Large intestine (tissue), 3 donors: ENCODE results near the gene RETNLB. TPM values are rescaled to one million over a fixed set of nuclear protein-coding genes. Genes with fewer than 3 reads are reported as not detected.

Source experiments
- DNase-seq, 2 donors: peaks; one replicate each; pipeline versions ENCODE4 v3.0.0 to v3.0.0-alpha.2; 2013
- H3K27ac ChIP-seq: one replicate; pipeline ENCODE4 v1.5.1; 2013; ENCODE audit warnings: low read length
- H3K27me3 ChIP-seq: 2 replicates; pipeline ENCODE4 v1.6.1; 2013; ENCODE audit warnings: low read length; ENCODE audit not compliant: control insufficient read depth, insufficient read depth
- H3K36me3 ChIP-seq: 2 replicates; pipeline ENCODE4 v1.6.1; 2013; ENCODE audit warnings: low read length; ENCODE audit not compliant: control insufficient read depth, insufficient read depth
- H3K4me1 ChIP-seq: one replicate; pipeline ENCODE4 v1.6.1; 2013; ENCODE audit warnings: low read length; ENCODE audit not compliant: control insufficient read depth, insufficient read depth
- H3K4me3 ChIP-seq: one replicate; pipeline ENCODE4 v1.5.1; 2013; ENCODE audit warnings: low read length
- H3K9me3 ChIP-seq: one replicate; pipeline ENCODE4 v1.6.1; 2013; ENCODE audit warnings: mild to moderate bottlenecking, low read depth, low read length, moderate library complexity; ENCODE audit not compliant: control insufficient read depth
- WGBS: methylation state at CpG from one replicate; pipeline ENCODE4 v1.1.5; 2013; ENCODE audit warnings: low lambda C conversion rate; ENCODE audit not compliant: insufficient coverage; 5-methylcytosine and 5-hydroxymethylcytosine counted together
- polyA plus RNA-seq: library from polyadenylated mRNA; unstranded; fragments of 120-200 nt; gene quantifications from one replicate; pipeline ENCODE4 v1.2.1, GENCODE V29; 2013

The RETNLB gene
- polyA plus RNA-seq, 1 donor = not detected

- Histone ChIP-seq H3K36me3 (no peaks in the 10 kb centered on the region), H3K27me3 (no peaks in the 10 kb centered on the region), H3K4me1 (no peaks in the 10 kb centered on the region), H3K4me3 (no peak overlapping the region), H3K9me3 (peaks cover 3% of the 10 kb centered on the region), H3K27ac (no peak overlapping the region)
- DNase-seq = no peak
- no CpG with 5 or more reads among the region's 1 CpG for WGBS
Observed at GRCh38 chr3:108742929-108743328, 14.3 kb downstream of the RETNLB start.

- Histone ChIP-seq H3K27me3 (no peaks in the 10 kb centered on the region), H3K9me3 (no peaks in the 10 kb centered on the region), H3K4me1 (peaks cover 2% of the 10 kb centered on the region), H3K36me3 (no peaks in the 10 kb centered on the region), H3K4me3 (no peak overlapping the region), H3K27ac (no peak overlapping the region)
- no peak for DNase-seq
- no CpG with 5 or more reads among the region's 6 CpGs for WGBS
Observed at GRCh38 chr3:108736821-108737220, 20.4 kb downstream of the RETNLB start.

- H3K9me3 ChIP-seq = no peaks in the 10 kb centered on the region
- H3K4me1 ChIP-seq = no peaks in the 10 kb centered on the region
- H3K27me3 ChIP-seq = no peaks in the 10 kb centered on the region
- no peak for DNase-seq
- WGBS = no CpG with 5 or more reads among the region's 1 CpG
- no peak overlapping the region for H3K27ac ChIP-seq
- no peaks in the 10 kb centered on the region for H3K36me3 ChIP-seq
- H3K4me3 ChIP-seq = no peak overlapping the region
Observed at GRCh38 chr3:108728934-108729333, 28.3 kb downstream of the RETNLB start.

- DNase-seq = no peak
- Histone ChIP-seq H3K9me3 (no peaks in the 10 kb centered on the region), H3K27ac (no peak overlapping the region), H3K27me3 (no peaks in the 10 kb centered on the region), H3K4me1 (no peaks in the 10 kb centered on the region), H3K4me3 (no peak overlapping the region), H3K36me3 (no peaks in the 10 kb centered on the region)
Observed at GRCh38 chr3:108728105-108728504, 29.1 kb downstream of the RETNLB start.

- no peak overlapping the region for H3K4me3 ChIP-seq
- no peaks in the 10 kb centered on the region for H3K27me3 ChIP-seq
- no peak for DNase-seq
- H3K9me3 ChIP-seq = no peaks in the 10 kb centered on the region
- 69% methylated on average over 2 of the region's 4 CpGs for WGBS
- H3K36me3 ChIP-seq = no peaks in the 10 kb centered on the region
- H3K4me1 ChIP-seq = no peaks in the 10 kb centered on the region
- no peak overlapping the region for H3K27ac ChIP-seq
Observed at GRCh38 chr3:108724101-108724500, 33.1 kb downstream of the RETNLB start.

GRCh38 chr3:108722724-108723123 lies 34.5 kb downstream of the RETNLB start:
- no peaks in the 10 kb centered on the region for H3K4me1 ChIP-seq
- no peaks in the 10 kb centered on the region for H3K36me3 ChIP-seq
- no peak for DNase-seq
- no peak overlapping the region for H3K27ac ChIP-seq
- no peaks in the 10 kb centered on the region for H3K9me3 ChIP-seq
- WGBS = no CpG with 5 or more reads among the region's 1 CpG
- no peaks in the 10 kb centered on the region for H3K27me3 ChIP-seq
- no peak overlapping the region for H3K4me3 ChIP-seq

- Histone ChIP-seq H3K27ac (no peak overlapping the region), H3K4me1 (no peaks in the 10 kb centered on the region), H3K36me3 (no peaks in the 10 kb centered on the region), H3K9me3 (no peaks in the 10 kb centered on the region), H3K27me3 (no peaks in the 10 kb centered on the region), H3K4me3 (no peak overlapping the region)
- no CpG with 5 or more reads among the region's 2 CpGs for WGBS
- no peak for DNase-seq
Observed at GRCh38 chr3:108719178-108719806, 37.9 kb downstream of the RETNLB start.

GRCh38 chr3:108718454-108718853 lies 38.8 kb downstream of the RETNLB start:
- 20% methylated on average over 1 of the region's 2 CpGs for WGBS
- Histone ChIP-seq H3K9me3 (no peaks in the 10 kb centered on the region), H3K27ac (no peak overlapping the region), H3K36me3 (no peaks in the 10 kb centered on the region), H3K27me3 (no peaks in the 10 kb centered on the region), H3K4me1 (no peaks in the 10 kb centered on the region), H3K4me3 (no peak overlapping the region)
- DNase-seq = no peak

GRCh38 chr3:108713816-108714215 lies 43.4 kb downstream of the RETNLB start:
- no peak overlapping the region for H3K4me3 ChIP-seq
- no peaks in the 10 kb centered on the region for H3K36me3 ChIP-seq
- no peaks in the 10 kb centered on the region for H3K27me3 ChIP-seq
- no peak overlapping the region for H3K27ac ChIP-seq
- WGBS = 80% methylated on average over 1 of the region's 3 CpGs
- no peak for DNase-seq
- H3K4me1 ChIP-seq = no peaks in the 10 kb centered on the region
- no peaks in the 10 kb centered on the region for H3K9me3 ChIP-seq

GRCh38 chr3:108713009-108713516 lies 44.1 kb downstream of the RETNLB start:
- Histone ChIP-seq H3K9me3 (no peaks in the 10 kb centered on the region), H3K36me3 (no peaks in the 10 kb centered on the region), H3K4me3 (no peak overlapping the region), H3K27ac (no peak overlapping the region), H3K27me3 (no peaks in the 10 kb centered on the region), H3K4me1 (no peaks in the 10 kb centered on the region)
- no CpG with 5 or more reads among the region's 5 CpGs for WGBS
- no peak for DNase-seq
